ENCODE measurements around the gene ANKRD23.

Gene ANKRD23

GRCh38 chr2:96888072-96889011 lies 44.5 kb upstream of the ANKRD23 start:
- Histone ChIP-seq H3K79me2 (ENCODE audit: insufficient read depth, low read depth) (no peaks in the 10 kb centered on the region), H3K27me3 (ENCODE audit: insufficient read depth, low read depth) (no peaks in the 10 kb centered on the region), H3K4me3 (IDR thresholded peaks at IDR 0.05; ENCODE audit: insufficient read depth, low read depth, low read length) (no peak overlapping the region), H2AFZ (ENCODE audit: low read depth) (no peak overlapping the region), H3K9ac (no peak overlapping the region), H3K4me1 (ENCODE audit: low read depth, poor library complexity, severe bottlenecking) (no peaks in the 10 kb centered on the region), H3K4me2 (no peak overlapping the region), H3K36me3 (ENCODE audit: insufficient read depth) (no peaks in the 10 kb centered on the region), H4K20me1 (ENCODE audit: insufficient read depth) (no peaks in the 10 kb centered on the region), H3K27ac (no peak overlapping the region)
- TF ChIP-seq CTCF (conservative IDR thresholded peaks at IDR 0.05; ENCODE audit: low read depth, low read length): no peak

DNA sequence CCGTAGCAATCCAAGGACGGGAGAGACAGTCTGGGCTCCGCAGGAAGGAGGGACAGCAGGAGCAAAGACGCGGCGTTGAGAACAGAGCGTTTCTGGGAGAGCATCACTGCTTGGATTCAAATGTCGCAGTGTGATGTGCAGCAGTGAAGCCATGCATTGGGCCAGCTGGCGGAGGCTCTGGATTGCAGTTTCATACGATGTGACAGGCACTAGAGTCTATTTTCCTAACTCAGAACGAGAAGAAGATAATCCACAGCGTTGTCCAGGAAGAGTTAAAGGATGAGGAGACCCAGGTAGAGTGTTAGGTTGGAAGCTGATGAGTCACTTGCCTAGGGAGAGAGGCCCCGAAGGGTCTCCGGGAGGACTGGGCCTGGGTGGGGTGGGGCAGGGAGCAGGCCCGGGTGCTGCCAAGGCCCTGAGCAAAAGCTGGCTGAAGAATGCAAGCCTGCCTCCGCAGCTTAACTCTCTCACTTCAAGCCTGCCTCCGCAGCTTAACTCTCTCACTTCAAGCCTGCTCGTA lies 43.7 kb upstream of the ANKRD23 start:
- Histone ChIP-seq H3K4me1 (ENCODE audit: low read depth, poor library complexity, severe bottlenecking) (no peaks in the 10 kb centered on the region), H3K79me2 (ENCODE audit: insufficient read depth, low read depth) (no peaks in the 10 kb centered on the region), H3K36me3 (ENCODE audit: insufficient read depth) (no peaks in the 10 kb centered on the region), H4K20me1 (ENCODE audit: insufficient read depth) (no peaks in the 10 kb centered on the region), H3K4me2 (no peak overlapping the region), H3K4me3 (IDR thresholded peaks at IDR 0.05; ENCODE audit: insufficient read depth, low read depth, low read length) (no peak overlapping the region), H3K27ac (no peak overlapping the region), H3K9ac (no peak overlapping the region), H2AFZ (ENCODE audit: low read depth) (no peak overlapping the region), H3K27me3 (ENCODE audit: insufficient read depth, low read depth) (no peaks in the 10 kb centered on the region)
- no peak for TF ChIP-seq CTCF (conservative IDR thresholded peaks at IDR 0.05; ENCODE audit: low read depth, low read length)

- no peaks in the 10 kb centered on the region for H3K36me3 ChIP-seq (ENCODE audit: insufficient read depth)
- H3K4me2 ChIP-seq: no peak overlapping the region
- H3K4me1 ChIP-seq (ENCODE audit: low read depth, poor library complexity, severe bottlenecking): no peaks in the 10 kb centered on the region
- H3K9ac ChIP-seq: no peak overlapping the region
- no peaks in the 10 kb centered on the region for H4K20me1 ChIP-seq (ENCODE audit: insufficient read depth)
- no peaks in the 10 kb centered on the region for H3K27me3 ChIP-seq (ENCODE audit: insufficient read depth, low read depth)
- no peaks in the 10 kb centered on the region for H3K79me2 ChIP-seq (ENCODE audit: insufficient read depth, low read depth)
- TF ChIP-seq CTCF (conservative IDR thresholded peaks at IDR 0.05; ENCODE audit: low read depth, low read length): no peak
- no peak overlapping the region for H2AFZ ChIP-seq (ENCODE audit: low read depth)
- H3K4me3 ChIP-seq (IDR thresholded peaks at IDR 0.05; ENCODE audit: insufficient read depth, low read depth, low read length): no peak overlapping the region
- no peak overlapping the region for H3K27ac ChIP-seq
Observed at GRCh38 chr2:96885432-96886347, 41.9 kb upstream of the ANKRD23 start.

- Histone ChIP-seq H2AFZ (ENCODE audit: low read depth) (no peak overlapping the region), H3K27me3 (ENCODE audit: insufficient read depth, low read depth) (no peaks in the 10 kb centered on the region), H3K4me1 (ENCODE audit: low read depth, poor library complexity, severe bottlenecking) (no peaks in the 10 kb centered on the region), H4K20me1 (ENCODE audit: insufficient read depth) (no peaks in the 10 kb centered on the region), H3K36me3 (ENCODE audit: insufficient read depth) (no peaks in the 10 kb centered on the region), H3K79me2 (ENCODE audit: insufficient read depth, low read depth) (no peaks in the 10 kb centered on the region), H3K27ac (no peak overlapping the region), H3K4me3 (IDR thresholded peaks at IDR 0.05; ENCODE audit: insufficient read depth, low read depth, low read length) (no peak overlapping the region), H3K4me2 (no peak overlapping the region), H3K9ac (no peak overlapping the region)
- no peak for TF ChIP-seq CTCF (conservative IDR thresholded peaks at IDR 0.05; ENCODE audit: low read depth, low read length)
Observed at GRCh38 chr2:96884299-96885094, 40.7 kb upstream of the ANKRD23 start.

All from KMS-11 (cell line).